ENCODE measurements around the gene FLT4. TPM values are rescaled to one million over a fixed set of nuclear protein-coding genes. Genes with fewer than 3 reads are reported as not detected.
A peak's percentile ranks its signal among the peaks of the same experiment; 100 is the strongest.

FLT4 gene
- total RNA-seq, 3 donors from 2014 or later (not counting 1 experiment from before 2014, with no cell fraction given) = 0.68 to 0.92 (median 0.78) TPM

GRCh38 chr5:180557217-180557809, 92.1 kb downstream of the FLT4 start:
- intact Hi-C loops (cut with micrococcal nuclease) = no loop called here
- no peaks in the 10 kb centered on the region for H3K9me3 Mint-ChIP-seq
- H3K27me3 Mint-ChIP-seq (ENCODE audit: low read depth in 2 of 2) = no peaks in the 10 kb centered on the region
- H3K36me3 Mint-ChIP-seq = no peaks in the 10 kb centered on the region
- DNase-seq = no peak
- Histone ChIP-seq H3K36me3 (ENCODE audit: control insufficient read depth, insufficient read depth, low read length) (peaks cover 12% of the 10 kb centered on the region), H3K27me3 (ENCODE audit: control insufficient read depth, insufficient read depth, low read length) (no peaks in the 10 kb centered on the region), H3K9me3 (ENCODE audit: control insufficient read depth, insufficient read depth, low read length) (no peaks in the 10 kb centered on the region), H3K27ac (ENCODE audit: low read length) (no peak overlapping the region), H3K4me3 (ENCODE audit: low read length) (no peak overlapping the region), H3K4me1 (ENCODE audit: control insufficient read depth, insufficient read depth, low read length) (no peaks in the 10 kb centered on the region)
- ATAC-seq = no peak
- H3K4me3 Mint-ChIP-seq = no peak overlapping the region
- WGBS (ENCODE audit: insufficient coverage) = 75% methylated on average over 2 of the region's 2 CpGs
- no peak for TF ChIP-seq CTCF (IDR thresholded peaks at IDR 0.05)
- H3K4me1 Mint-ChIP-seq = peaks cover 25 to 42% of the 10 kb centered on the region in 2 donors
- H3K27ac Mint-ChIP-seq = no peak overlapping the region

- H3K27ac Mint-ChIP-seq = no peak overlapping the region
- peaks cover 18% of the 10 kb centered on the region for H3K36me3 ChIP-seq (ENCODE audit: control insufficient read depth, insufficient read depth, low read length)
- intact Hi-C loops (cut with micrococcal nuclease) = no loop called here
Observed at GRCh38 chr5:180555168-180555921, 94.1 kb downstream of the FLT4 start.

GRCh38 chr5:180553530-180553929, 95.9 kb downstream of the FLT4 start:
- ATAC-seq (no peak), DNase-seq (no peak)
- intact Hi-C loops (cut with micrococcal nuclease) = no loop called here
- Mint-ChIP-seq H3K4me1 (peaks cover 11 to 21% of the 10 kb centered on the region in 2 donors), H3K9me3 (no peaks in the 10 kb centered on the region), H3K4me3 (no peak overlapping the region), H3K27me3 (ENCODE audit: low read depth in 2 of 2) (no peaks in the 10 kb centered on the region), H3K27ac (peak overlapping the region in 1 of 2 donors; percentile 11), H3K36me3 (no peaks in the 10 kb centered on the region)
- H3K36me3 ChIP-seq (ENCODE audit: control insufficient read depth, insufficient read depth, low read length) = peaks cover 19% of the 10 kb centered on the region
- H3K4me1 ChIP-seq (ENCODE audit: control insufficient read depth, insufficient read depth, low read length) = no peaks in the 10 kb centered on the region
- no peak for TF ChIP-seq CTCF (IDR thresholded peaks at IDR 0.05)
- H3K9me3 ChIP-seq (ENCODE audit: control insufficient read depth, insufficient read depth, low read length) = no peaks in the 10 kb centered on the region
- no peaks in the 10 kb centered on the region for H3K27me3 ChIP-seq (ENCODE audit: control insufficient read depth, insufficient read depth, low read length)
- H3K27ac ChIP-seq (ENCODE audit: low read length) = no peak overlapping the region
- WGBS (ENCODE audit: insufficient coverage) = 92% methylated on average over 3 of the region's 3 CpGs
- H3K4me3 ChIP-seq (ENCODE audit: low read length) = no peak overlapping the region

More at GRCh38 chr5:180555168-180555921, 94.1 kb downstream of the FLT4 start:
- Histone ChIP-seq H3K9me3 (ENCODE audit: control insufficient read depth, insufficient read depth, low read length) (no peaks in the 10 kb centered on the region), H3K27me3 (ENCODE audit: control insufficient read depth, insufficient read depth, low read length) (no peaks in the 10 kb centered on the region), H3K4me1 (ENCODE audit: control insufficient read depth, insufficient read depth, low read length) (no peaks in the 10 kb centered on the region), H3K27ac (ENCODE audit: low read length) (no peak overlapping the region), H3K4me3 (ENCODE audit: low read length) (no peak overlapping the region)
- TF ChIP-seq CTCF (IDR thresholded peaks at IDR 0.05) = no peak
- ATAC-seq (no peak), DNase-seq (no peak)
- no peaks in the 10 kb centered on the region for H3K27me3 Mint-ChIP-seq (ENCODE audit: low read depth in 2 of 2)
- H3K4me1 Mint-ChIP-seq = peaks cover 13 to 25% of the 10 kb centered on the region in 2 donors
- WGBS (ENCODE audit: insufficient coverage) = 91% methylated on average over 7 of the region's 7 CpGs
- no peaks in the 10 kb centered on the region for H3K36me3 Mint-ChIP-seq
- H3K4me3 Mint-ChIP-seq = no peak overlapping the region
- H3K9me3 Mint-ChIP-seq = no peaks in the 10 kb centered on the region

Other genes with a start within 250 kb of the FLT4 start
- gene CNOT6, start 155.2 kb downstream of the FLT4 start, total RNA-seq = 10 to 100 TPM; 20.9 to 32.4 (median 26.1) TPM
- not detected for gene SCGB3A1, start 58.1 kb downstream of the FLT4 start, total RNA-seq
- not detected for gene OR2Y1, start 90.5 kb upstream of the FLT4 start, total RNA-seq
- gene MGAT1, start 153.2 kb upstream of the FLT4 start, total RNA-seq = 100 to 1,000 TPM; 105 to 149 (median 130) TPM
- gene ZFP62, start 211.7 kb upstream of the FLT4 start, total RNA-seq = 10 to 100 TPM; 16.6 to 21.0 (median 20.3) TPM
- gene BTNL8, start 249.6 kb upstream of the FLT4 start, total RNA-seq = under 1 TPM in 1 of 3 donors, not detected in 2; 0.75 TPM